Measurements from ENCODE around the gene LY6G6F. TPM values are rescaled to one million over a fixed set of nuclear protein-coding genes. Genes with fewer than 3 reads are reported as not detected.

The LY6G6F gene
- polyA plus RNA-seq, 1 of the 3 experiments (the other 2 are of a cell fraction): not detected

DNA sequence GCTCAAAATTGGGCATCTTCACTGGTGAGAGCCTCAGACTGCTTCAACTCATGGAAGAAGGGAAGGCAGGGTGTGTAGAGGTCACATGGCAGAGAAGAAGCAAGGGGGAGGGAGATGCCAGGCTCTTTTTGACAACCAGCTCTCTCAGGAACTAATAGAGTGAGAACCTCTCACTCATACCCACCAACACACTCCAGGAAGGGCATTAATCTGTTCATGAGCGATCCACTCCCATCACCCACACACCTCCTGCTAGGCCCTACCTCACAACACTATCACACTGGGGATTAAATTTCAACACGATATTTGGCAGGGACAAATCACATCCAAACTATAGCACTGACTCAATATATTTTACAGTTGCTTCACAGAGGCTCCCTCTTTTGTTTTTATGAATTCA lies 35.1 kb downstream of the LY6G6F start:
- 92% methylated on average over 2 of the region's 2 CpGs for WGBS (ENCODE audit: low lambda C conversion rate)
- CTCF ChIA-PET: interaction anchor here (0.8 to 4.9 kb wide), 4 partner anchors 12 to 81 kb away, joined by 3 to 39 read pairs (median 5); partner anchors contain the start of genes C6orf47 and DDAH2
- POLR2A ChIA-PET: no interaction called here

DNA sequence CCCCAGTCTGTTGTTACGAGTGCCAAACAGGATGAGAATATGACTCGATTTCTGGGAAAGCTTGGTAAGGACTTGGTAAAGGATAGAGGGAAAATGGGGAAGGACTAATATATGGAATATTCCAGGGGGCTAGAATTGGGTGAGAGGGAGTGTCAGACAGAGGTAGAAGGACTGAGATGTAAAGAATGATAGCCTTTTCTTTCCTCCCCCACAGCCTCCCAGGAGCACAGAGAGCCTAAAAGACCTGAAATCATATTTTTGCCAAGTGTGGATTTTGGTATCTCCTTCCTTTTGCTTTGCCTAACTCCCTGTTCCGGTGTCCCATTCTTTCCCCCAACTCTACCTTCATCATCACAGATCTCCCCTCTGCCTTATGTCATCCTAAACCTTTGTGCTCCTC lies 36.2 kb downstream of the LY6G6F start:
- peaks cover 13% of the 10 kb centered on the region for H3F3A ChIP-seq (replicated peaks; ENCODE audit: insufficient read depth)
- H3K9me2 ChIP-seq: no peaks in the 10 kb centered on the region
- H4K20me1 ChIP-seq (ENCODE audit: insufficient read depth): no peaks in the 10 kb centered on the region
- H3K4me1 ChIP-seq (ENCODE audit: control insufficient read depth in 1 of 2, insufficient read depth in 2 of 2, low read depth in 1 of 2, low read length in 1 of 2): peaks cover 7 to 11% of the 10 kb centered on the region in 2 experiments; a peak in 2 of 4 replicates
- H2AFZ ChIP-seq (ENCODE audit: low read depth): no peak overlapping the region
- ChIA-PET POLR2A (no interaction called here), CTCF (no interaction called here)
- H3K27ac ChIP-seq (ENCODE audit: low read depth in 2 of 2, low read length in 1 of 2): no peak overlapping the region
- no peak overlapping the region for H3K9ac ChIP-seq
- DNase-seq: no peak
- H3K9me3 ChIP-seq: no peaks in the 10 kb centered on the region
- H3K4me2 ChIP-seq: no peak overlapping the region
- H3K4me3 ChIP-seq (ENCODE audit: low read depth in 2 of 2, low read length in 1 of 2): no peak overlapping the region
- no peaks in the 10 kb centered on the region for H3K27me3 ChIP-seq (ENCODE audit: insufficient read depth)
- H3K79me2 ChIP-seq (ENCODE audit: insufficient read depth): peaks cover 13% of the 10 kb centered on the region
- WGBS (ENCODE audit: low lambda C conversion rate): 94% methylated on average over 3 of the region's 3 CpGs
- H3K36me3 ChIP-seq (replicated peaks in 1 of 2; ENCODE audit: control insufficient read depth in 1 of 2, insufficient read depth in 2 of 2, low read length in 1 of 2): peaks cover 6 to 7% of the 10 kb centered on the region in 2 experiments
- TF ChIP-seq FOXM1 (IDR thresholded peaks at IDR 0.05; ENCODE audit: low read depth): no peak
- no peak for TF ChIP-seq TAF1 (IDR thresholded peaks at IDR 0.05; ENCODE audit: borderline replicate concordance, low read depth, low read length)
- no peak for TF ChIP-seq RFX5 (IDR thresholded peaks at IDR 0.05; ENCODE audit: low read length)
- TF ChIP-seq TEAD4 (IDR thresholded peaks at IDR 0.05; ENCODE audit: borderline replicate concordance, insufficient read depth): no peak
- TF ChIP-seq YY1 (IDR thresholded peaks at IDR 0.05; ENCODE audit: low read depth): no peak
- no peak for TF ChIP-seq GABPA (IDR thresholded peaks at IDR 0.05; ENCODE audit: low read depth)
- no peak for TF ChIP-seq CHD2 (IDR thresholded peaks at IDR 0.05; ENCODE audit: low read length, partially characterized antibody)
- TF ChIP-seq, protein P1, sequence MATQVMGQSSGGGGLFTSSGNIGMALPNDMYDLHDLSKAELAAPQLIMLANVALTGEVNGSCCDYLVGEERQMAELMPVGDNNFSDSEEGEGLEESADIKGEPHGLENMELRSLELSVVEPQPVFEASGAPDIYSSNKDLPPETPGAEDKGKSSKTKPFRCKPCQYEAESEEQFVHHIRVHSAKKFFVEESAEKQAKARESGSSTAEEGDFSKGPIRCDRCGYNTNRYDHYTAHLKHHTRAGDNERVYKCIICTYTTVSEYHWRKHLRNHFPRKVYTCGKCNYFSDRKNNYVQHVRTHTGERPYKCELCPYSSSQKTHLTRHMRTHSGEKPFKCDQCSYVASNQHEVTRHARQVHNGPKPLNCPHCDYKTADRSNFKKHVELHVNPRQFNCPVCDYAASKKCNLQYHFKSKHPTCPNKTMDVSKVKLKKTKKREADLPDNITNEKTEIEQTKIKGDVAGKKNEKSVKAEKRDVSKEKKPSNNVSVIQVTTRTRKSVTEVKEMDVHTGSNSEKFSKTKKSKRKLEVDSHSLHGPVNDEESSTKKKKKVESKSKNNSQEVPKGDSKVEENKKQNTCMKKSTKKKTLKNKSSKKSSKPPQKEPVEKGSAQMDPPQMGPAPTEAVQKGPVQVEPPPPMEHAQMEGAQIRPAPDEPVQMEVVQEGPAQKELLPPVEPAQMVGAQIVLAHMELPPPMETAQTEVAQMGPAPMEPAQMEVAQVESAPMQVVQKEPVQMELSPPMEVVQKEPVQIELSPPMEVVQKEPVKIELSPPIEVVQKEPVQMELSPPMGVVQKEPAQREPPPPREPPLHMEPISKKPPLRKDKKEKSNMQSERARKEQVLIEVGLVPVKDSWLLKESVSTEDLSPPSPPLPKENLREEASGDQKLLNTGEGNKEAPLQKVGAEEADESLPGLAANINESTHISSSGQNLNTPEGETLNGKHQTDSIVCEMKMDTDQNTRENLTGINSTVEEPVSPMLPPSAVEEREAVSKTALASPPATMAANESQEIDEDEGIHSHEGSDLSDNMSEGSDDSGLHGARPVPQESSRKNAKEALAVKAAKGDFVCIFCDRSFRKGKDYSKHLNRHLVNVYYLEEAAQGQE (IDR thresholded peaks at IDR 0.05; ENCODE audit: low read depth, low read length): no peak
- no peak for TF ChIP-seq EP300 (IDR thresholded peaks at IDR 0.05; ENCODE audit: borderline replicate concordance in 1 of 2, low read depth in 1 of 2, low read length in 1 of 2)
- TF ChIP-seq, protein P2, sequence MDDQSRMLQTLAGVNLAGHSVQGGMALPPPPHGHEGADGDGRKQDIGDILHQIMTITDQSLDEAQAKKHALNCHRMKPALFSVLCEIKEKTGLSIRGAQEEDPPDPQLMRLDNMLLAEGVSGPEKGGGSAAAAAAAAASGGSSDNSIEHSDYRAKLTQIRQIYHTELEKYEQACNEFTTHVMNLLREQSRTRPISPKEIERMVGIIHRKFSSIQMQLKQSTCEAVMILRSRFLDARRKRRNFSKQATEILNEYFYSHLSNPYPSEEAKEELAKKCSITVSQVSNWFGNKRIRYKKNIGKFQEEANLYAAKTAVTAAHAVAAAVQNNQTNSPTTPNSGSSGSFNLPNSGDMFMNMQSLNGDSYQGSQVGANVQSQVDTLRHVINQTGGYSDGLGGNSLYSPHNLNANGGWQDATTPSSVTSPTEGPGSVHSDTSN (IDR thresholded peaks at IDR 0.05): no peak
- no peak for TF ChIP-seq NRF1 (IDR thresholded peaks at IDR 0.05; ENCODE audit: low read depth, low read length)

More for the DNA sequence above, 35.1 kb downstream of the LY6G6F start:
- no peaks in the 10 kb centered on the region for H3K9me2 ChIP-seq
- no peaks in the 10 kb centered on the region for H3K9me3 ChIP-seq
- H3K4me1 ChIP-seq (ENCODE audit: control insufficient read depth in 1 of 2, insufficient read depth in 2 of 2, low read depth in 1 of 2, low read length in 1 of 2): peaks cover 8 to 21% of the 10 kb centered on the region in 2 experiments; a peak in 3 of 4 replicates
- H4K20me1 ChIP-seq (ENCODE audit: insufficient read depth): no peaks in the 10 kb centered on the region
- TF ChIP-seq, protein P3, sequence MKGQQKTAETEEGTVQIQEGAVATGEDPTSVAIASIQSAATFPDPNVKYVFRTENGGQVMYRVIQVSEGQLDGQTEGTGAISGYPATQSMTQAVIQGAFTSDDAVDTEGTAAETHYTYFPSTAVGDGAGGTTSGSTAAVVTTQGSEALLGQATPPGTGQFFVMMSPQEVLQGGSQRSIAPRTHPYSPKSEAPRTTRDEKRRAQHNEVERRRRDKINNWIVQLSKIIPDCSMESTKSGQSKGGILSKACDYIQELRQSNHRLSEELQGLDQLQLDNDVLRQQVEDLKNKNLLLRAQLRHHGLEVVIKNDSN (IDR thresholded peaks at IDR 0.05; ENCODE audit: borderline replicate concordance, low read depth): no peak
- no peak for TF ChIP-seq RXRA (IDR thresholded peaks at IDR 0.05; ENCODE audit: borderline replicate concordance, low read depth)
- TF ChIP-seq MEF2A (IDR thresholded peaks at IDR 0.05; ENCODE audit: borderline replicate concordance, low read depth): no peak
- TF ChIP-seq, protein P2 (IDR thresholded peaks at IDR 0.05): no peak
- TF ChIP-seq NFIC (IDR thresholded peaks at IDR 0.05; ENCODE audit: borderline replicate concordance): no peak
- TF ChIP-seq NRF1 (IDR thresholded peaks at IDR 0.05; ENCODE audit: low read depth, low read length): no peak
- no peak for TF ChIP-seq ELF1 (IDR thresholded peaks at IDR 0.05)
- no peak for TF ChIP-seq EZH2phosphoT487 (IDR thresholded peaks at IDR 0.05; ENCODE audit: borderline replicate concordance, low read depth)
- TF ChIP-seq, protein P4, sequence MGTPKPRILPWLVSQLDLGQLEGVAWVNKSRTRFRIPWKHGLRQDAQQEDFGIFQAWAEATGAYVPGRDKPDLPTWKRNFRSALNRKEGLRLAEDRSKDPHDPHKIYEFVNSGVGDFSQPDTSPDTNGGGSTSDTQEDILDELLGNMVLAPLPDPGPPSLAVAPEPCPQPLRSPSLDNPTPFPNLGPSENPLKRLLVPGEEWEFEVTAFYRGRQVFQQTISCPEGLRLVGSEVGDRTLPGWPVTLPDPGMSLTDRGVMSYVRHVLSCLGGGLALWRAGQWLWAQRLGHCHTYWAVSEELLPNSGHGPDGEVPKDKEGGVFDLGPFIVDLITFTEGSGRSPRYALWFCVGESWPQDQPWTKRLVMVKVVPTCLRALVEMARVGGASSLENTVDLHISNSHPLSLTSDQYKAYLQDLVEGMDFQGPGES (IDR thresholded peaks at IDR 0.05; ENCODE audit: low read depth, low read length): no peak
- TF ChIP-seq, protein P5, sequence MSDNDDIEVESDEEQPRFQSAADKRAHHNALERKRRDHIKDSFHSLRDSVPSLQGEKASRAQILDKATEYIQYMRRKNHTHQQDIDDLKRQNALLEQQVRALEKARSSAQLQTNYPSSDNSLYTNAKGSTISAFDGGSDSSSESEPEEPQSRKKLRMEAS (IDR thresholded peaks at IDR 0.05; ENCODE audit: low read depth): no peak
- no peak for TF ChIP-seq TAF1 (IDR thresholded peaks at IDR 0.05; ENCODE audit: borderline replicate concordance, low read depth, low read length)
- TF ChIP-seq RCOR1 (IDR thresholded peaks at IDR 0.05; ENCODE audit: low read length): no peak
- H3K4me2 ChIP-seq: no peak overlapping the region
- no peak overlapping the region for H3K4me3 ChIP-seq (ENCODE audit: low read depth in 2 of 2, low read length in 1 of 2)
- H3K79me2 ChIP-seq (ENCODE audit: insufficient read depth): peaks cover 18% of the 10 kb centered on the region
- no peak for DNase-seq
- peaks cover 17% of the 10 kb centered on the region for H3F3A ChIP-seq (replicated peaks; ENCODE audit: insufficient read depth)
- peaks cover 6 to 7% of the 10 kb centered on the region in 2 experiments for H3K36me3 ChIP-seq (replicated peaks in 1 of 2; ENCODE audit: control insufficient read depth in 1 of 2, insufficient read depth in 2 of 2, low read length in 1 of 2)
- no peak overlapping the region for H3K27ac ChIP-seq (ENCODE audit: low read depth in 2 of 2, low read length in 1 of 2)
- H2AFZ ChIP-seq (ENCODE audit: low read depth): no peak overlapping the region
- no peaks in the 10 kb centered on the region for H3K27me3 ChIP-seq (ENCODE audit: insufficient read depth)
- no peak overlapping the region for H3K9ac ChIP-seq
